HG02798 (cell line): Measurements from ENCODE around the gene DERL3.

Experiments used
- ATAC-seq: cut with Tn5 transposase; IDR thresholded peaks from one replicate; pipeline ENCODE4 v1.9.1; 2021; ENCODE audit warnings: mild to moderate bottlenecking; ENCODE audit not compliant: unreplicated experiment, poor library complexity

Gene DERL3

DNA sequence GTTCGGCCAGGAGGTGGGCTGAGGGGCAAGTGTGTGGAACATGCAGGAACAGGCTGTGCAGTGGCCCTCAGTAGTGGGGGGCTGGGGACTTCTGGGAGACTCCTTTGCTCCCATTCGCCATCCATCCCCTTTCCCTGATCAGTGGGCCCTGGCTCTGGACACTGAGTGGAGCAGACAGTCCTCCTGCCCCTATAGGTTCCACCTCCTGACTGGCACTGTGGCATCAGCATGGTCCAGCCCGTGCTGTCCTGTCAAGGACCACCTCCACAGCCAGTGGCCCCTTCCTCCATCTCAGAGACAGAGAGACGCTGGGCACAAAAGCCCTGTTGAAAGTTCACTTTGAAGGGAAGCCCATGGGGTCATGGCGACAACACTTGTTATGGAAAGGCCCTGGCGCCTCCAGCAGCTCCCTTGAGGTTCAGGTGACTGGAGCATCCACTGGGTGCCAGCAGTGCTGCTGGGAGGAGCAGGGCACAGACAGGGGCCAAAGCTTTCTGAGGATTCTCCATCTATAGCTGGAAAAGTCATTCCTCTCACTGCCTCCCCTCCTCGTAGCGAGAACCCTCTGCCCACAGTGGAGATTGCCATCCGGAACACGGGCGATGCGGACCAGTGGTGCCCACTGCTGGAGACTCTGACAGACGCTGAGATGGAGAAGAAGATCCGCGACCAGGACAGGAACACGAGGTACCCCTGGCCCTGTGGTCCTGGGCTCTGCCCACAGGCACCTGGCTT, 5.6 kb downstream of the DERL3 start:
- no peak for ATAC-seq

DNA sequence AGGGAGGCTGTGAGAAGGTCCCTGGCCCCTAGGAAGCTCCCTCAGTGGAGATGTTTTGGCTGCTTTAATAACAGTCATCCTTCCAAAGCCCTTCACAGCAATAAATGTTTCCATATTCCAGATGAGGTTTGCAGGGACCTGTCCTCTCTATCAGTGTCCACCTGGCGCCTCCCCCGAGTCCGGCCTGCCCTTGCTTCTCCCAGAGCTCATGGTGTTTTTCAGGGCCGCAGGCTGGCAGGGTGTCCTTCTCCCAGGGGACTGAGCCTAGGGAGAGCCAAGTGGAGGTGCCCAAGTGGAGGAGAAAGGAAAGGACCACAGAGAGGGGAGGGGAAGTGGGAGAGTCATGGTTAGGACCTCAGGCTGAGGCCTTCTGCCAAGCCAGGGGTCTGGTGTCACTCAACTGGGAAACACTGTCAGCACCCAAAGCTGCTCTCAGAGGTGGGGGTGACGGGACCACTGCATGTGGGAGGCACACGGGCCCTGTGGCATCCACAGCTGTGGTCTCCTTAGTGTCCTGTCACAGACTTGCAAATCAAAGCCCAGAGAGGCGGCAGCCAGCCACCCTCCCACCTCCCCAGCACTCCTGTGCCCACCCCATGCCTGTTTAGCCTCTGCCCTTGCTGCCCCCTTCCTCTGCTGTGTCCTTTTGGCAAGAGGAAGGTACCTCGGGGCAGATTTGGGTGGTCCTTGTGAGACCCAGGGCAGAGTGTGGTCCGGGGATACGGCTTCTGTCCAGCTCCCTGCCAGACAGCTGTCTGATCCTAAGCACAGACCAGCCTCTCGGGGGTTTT, 6.4 kb downstream of the DERL3 start:
- ATAC-seq, result no peak

GRCh38 chr22:23831781-23832180, 7.0 kb downstream of the DERL3 start:
- ATAC-seq, result no peak

- no peak for ATAC-seq
These were observed 7.5 kb downstream of the DERL3 start for GRCh38 chr22:23831261-23831660.

DNA sequence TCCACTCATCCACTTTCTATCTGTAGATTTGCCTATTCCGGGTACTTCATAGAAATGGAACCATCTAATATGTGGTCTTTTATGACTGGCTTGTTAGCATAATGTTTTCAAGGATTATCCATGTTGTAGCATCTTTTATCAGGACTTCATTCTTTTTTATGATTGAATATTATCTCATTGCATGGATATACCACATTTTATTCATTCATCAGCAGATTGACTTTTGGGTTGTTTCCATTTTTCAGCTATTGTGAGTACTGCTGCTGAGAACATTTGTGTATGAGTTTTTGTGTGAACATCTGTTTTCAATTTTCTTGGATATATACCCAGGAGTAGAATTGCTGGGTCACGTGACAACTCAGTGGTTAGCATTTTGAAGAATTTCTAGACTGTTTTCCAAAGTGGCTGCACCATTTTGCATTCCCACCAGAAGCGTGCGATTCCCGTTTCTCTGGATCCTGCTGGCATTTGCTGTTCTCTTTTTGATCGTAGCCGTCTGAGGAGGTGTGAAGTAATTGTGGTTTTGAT, 8.9 kb downstream of the DERL3 start:
- ATAC-seq, result no peak

- no peak for ATAC-seq
These were observed 9.8 kb downstream of the DERL3 start for GRCh38 chr22:23828800-23829680.

- no peak for ATAC-seq
These were observed 11.3 kb downstream of the DERL3 start for GRCh38 chr22:23827351-23827995.

DNA sequence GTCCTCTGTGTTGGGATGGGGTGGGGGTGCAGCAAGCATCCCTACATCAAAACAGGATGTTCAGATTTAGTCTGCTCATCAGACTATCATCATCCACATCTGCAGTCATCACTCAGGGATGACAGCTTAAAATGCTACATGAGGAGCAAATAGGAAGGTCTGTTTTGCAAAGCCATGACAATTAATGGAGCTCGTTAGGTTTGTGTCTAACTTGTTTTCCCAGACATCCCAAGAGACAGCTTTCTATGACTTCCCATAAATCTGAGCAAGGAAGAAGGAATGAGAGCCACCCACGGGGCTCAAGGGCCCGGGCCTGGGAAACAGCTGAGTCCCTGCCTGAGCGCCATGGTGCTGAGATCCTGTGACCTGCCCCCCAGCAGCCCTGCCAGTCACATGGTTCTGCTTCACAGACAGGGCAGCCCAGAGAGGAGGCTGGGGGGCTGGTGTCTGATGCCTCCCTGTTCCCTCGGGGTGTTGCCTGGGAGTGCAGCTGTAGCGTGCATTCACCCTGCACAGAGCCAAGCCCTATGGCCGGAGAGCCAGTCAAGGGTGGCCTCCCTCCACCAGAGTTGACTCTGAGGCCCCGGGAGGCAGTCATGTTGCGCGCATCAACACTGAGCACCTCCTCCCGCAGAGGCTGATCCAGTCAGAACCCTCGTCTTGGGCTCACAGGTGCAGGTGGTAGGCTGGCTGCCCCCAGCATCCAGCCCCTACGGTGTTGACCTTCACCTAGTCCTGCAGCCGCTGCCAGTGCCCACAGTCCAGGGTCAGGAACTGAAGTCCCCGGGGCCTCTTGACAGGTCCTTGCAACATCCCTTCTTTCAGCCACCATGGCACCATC, 12.1 kb downstream of the DERL3 start:
- ATAC-seq, result no peak

- ATAC-seq, result no peak
These were observed 13.4 kb downstream of the DERL3 start for GRCh38 chr22:23825246-23825905.

DNA sequence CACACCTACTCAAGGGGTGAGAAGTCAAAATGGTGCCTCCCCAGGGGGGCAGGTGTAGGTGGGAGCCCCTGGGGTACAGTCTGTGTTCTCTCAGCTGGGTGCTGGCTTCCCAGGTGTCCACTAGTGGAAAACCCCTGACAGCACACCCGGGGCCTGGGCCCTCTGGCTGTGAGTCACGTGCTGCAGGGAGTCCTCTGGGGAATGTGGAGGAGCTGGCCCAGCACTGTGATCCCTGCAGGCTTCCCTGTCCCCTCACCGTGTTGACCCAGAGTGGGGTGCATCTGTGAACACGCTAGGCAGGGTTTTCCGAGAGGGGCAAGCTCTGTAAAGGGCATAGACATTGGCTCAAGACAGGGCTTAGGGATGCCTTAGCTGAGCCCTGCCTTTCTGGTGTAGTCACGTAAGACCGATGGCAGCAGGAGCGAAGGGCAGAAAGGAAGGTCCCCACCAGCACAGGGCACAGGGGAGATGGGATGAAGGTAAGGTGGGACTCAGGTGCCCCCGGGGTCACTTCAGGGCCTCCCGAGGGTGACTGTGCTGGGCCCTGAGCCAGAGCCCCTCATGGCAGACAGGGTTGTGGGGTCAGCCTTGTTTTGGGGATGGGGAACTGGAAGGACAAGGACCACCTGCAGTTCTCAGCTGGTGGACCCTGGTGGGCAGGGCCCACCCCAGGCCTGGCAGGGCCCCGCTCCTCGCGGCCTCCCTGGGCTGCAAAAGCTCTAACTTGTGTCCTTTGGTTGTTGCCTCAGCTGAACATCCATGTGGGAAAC, 14.1 kb downstream of the DERL3 start:
- no peak for ATAC-seq

DNA sequence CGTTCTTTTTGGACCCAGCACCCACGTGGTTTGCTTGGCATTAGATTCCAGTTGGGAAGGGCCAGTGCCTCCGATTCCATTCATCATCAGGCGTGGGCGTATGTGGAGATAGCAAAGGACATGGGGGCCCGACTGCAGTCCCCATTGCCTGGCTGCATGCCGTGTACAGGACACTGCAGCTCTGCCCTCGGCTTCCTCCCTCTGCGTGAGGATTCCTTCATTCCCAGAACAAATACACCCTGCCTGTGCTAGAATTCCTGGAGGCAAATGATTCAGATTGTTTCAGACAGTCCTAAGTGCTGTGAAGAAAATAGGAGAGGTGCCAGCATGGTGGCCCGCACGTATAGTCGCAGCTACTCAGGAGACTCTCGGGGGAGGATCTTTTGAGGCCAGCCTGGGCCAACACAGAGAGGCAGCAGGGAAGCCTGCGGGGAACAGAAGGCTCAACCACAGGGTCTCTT, 15.4 kb downstream of the DERL3 start:
- ATAC-seq, result no peak

- ATAC-seq, result no peak
These were observed 16.6 kb downstream of the DERL3 start for GRCh38 chr22:23822101-23822671.

GRCh38 chr22:23820748-23821211, 18.0 kb downstream of the DERL3 start:
- no peak for ATAC-seq

- no peak for ATAC-seq
These were observed 20.3 kb downstream of the DERL3 start for GRCh38 chr22:23818541-23818940.

GRCh38 chr22:23817146-23817545, 21.7 kb downstream of the DERL3 start:
- ATAC-seq, result no peak

DNA sequence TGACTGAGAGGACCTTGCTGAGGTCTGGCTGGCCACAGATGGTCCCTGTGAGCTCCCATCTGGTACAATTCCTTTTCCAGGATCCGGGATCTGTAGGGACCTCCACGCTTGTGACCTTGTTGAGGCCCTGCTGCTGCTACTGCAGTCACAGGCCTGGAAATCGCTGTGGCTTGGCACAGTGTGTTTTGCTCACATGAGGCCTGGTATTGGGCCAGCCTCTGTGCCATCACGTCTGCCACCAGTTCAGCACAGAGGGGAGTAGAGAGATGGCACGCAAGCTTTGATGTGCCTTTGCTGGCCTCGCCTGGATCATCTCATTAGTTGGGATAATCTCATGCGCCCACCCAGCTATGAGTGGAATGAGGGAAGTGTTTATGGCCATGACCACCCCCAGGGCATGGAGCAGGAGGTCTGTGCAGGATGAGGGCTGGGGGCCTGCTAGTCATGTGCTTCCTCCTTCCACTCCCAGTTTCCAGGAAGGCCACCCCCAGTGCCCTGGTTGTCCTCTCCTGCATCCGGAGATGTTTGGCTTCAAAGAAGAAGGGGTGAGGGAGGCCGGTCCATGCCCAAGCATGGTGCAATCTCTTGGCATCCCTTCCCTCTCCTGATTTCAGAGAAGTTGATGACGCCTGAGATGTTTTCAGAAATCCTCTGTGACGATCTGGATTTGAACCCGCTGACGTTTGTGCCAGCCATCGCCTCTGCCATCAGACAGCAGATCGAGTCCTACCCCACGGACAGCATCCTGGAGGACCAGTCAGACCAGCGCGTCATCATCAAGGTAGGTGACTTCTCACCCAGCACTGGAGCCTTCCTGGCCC, 22.4 kb downstream of the DERL3 start:
- no peak for ATAC-seq
